KG1 (cell line): ENCODE data around the gene HTRA3.

ENCODE experiments used
- DNase-seq: peaks from one replicate; lab custom pipeline; 2025; lab: John Stamatoyannopoulos, UW

Gene HTRA3

DNA sequence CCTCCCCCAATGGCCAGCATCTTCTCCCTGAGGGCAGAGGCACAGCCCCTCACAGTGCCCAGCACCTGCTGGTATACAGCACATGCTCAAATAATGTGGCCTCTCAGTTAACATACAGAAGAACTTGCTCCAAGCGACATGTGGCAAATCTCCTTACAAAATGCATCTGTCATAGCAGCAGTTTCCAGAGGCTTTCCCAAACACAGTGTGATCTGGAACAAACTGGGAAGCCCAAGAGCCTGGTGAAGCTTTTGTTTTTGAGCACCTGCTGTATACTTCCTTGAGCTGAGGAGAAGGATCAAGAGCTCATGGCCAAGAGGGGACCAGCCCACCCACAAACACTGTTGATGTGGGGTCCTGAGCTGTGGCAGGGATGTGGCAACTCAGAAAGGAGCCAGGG lies 34.8 kb upstream of the HTRA3 start:
- DNase-seq, result no peak

- DNase-seq, result no peak
Measured at GRCh38 chr4:8235224-8235623, 34.3 kb upstream of the HTRA3 start.

DNA sequence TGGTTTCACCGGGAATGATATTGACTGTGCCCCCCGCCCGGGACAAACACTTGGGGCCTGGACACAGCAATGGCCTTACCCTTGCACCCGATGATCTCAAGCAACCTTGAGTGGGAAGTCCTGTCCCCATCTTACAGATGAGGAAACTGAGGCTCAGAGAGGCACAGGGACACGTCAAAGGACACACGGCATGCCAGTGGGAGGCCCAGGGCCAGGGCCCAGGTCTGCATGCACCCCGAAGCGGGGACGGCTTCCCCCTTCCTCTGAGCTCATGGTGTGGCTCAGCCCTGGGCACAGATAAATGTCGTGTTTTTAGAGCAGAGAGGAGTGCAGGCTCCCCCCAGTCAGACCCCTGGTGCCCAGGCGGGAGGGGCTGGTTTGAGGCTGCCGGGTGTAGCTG lies 33.9 kb upstream of the HTRA3 start:
- DNase-seq, result no peak

GRCh38 chr4:8236106-8236919 lies 33.2 kb upstream of the HTRA3 start:
- no peak for DNase-seq

DNA sequence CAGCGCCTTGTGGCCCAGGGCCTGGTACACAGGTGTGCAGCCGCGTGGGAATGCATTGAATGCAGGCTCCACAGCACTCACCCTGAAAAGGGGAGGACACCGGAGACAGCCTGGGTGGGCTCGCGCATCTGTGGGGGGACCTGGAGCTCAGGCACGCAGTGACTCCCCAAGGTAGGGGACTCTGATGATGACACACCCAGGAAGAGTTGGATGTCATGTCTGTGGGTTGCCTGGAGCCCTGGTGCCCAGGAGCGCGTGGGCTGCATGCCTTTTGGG lies 32.7 kb upstream of the HTRA3 start:
- no peak for DNase-seq

- DNase-seq, result no peak
Measured at GRCh38 chr4:8237256-8237989, 32.1 kb upstream of the HTRA3 start.

- DNase-seq, result no peak
Measured at GRCh38 chr4:8238036-8238511, 31.5 kb upstream of the HTRA3 start.

DNA sequence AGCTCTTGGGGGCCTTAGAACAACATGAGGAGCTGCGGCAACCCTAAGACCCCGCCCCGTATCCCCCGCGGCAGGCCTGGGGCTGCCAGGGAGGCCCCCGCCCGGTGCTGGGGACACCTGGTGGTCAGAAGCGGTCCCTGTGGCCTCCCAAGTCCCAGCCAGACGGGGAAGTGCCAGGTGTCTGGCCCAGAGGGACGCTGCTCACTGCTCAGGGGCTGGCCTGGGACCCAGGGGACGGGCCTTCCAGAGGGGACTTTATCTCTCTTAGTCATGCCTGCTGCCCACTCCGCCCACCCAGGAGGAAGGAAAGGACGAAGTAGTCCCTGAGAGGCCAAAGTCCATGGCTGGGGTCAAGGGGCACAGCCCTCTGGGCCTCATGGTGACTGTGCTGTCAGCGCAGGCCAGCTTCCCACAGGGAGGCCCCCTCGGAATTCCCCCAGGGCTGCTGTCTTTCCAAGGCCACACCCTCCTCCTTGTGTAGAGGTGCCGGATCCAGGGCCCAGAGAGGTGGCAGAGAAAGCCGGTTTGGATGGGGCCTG lies 31.0 kb upstream of the HTRA3 start:
- no peak for DNase-seq

- DNase-seq, result no peak
Measured at GRCh38 chr4:8239226-8239625, 30.3 kb upstream of the HTRA3 start.

DNA sequence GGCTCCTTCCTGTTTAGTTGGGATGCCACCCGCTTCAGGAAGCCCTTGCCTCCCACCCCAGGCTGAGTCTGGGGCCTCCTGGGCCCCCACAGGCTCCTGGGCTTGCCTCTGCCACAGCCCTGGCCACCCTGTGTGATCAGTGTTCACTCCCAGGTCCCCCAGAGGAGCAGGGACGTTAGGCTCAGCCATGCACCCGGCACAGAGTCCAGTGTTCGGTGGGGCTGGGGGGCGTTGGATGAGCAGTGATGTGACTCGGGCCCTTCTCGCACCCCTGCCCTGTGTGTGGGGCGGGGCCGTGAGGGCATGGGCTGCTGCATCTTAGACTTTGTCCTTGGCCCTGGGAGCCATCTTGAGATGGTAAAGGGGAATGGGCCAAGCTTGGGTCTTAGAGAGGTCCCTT lies 29.9 kb upstream of the HTRA3 start:
- DNase-seq, result no peak

DNA sequence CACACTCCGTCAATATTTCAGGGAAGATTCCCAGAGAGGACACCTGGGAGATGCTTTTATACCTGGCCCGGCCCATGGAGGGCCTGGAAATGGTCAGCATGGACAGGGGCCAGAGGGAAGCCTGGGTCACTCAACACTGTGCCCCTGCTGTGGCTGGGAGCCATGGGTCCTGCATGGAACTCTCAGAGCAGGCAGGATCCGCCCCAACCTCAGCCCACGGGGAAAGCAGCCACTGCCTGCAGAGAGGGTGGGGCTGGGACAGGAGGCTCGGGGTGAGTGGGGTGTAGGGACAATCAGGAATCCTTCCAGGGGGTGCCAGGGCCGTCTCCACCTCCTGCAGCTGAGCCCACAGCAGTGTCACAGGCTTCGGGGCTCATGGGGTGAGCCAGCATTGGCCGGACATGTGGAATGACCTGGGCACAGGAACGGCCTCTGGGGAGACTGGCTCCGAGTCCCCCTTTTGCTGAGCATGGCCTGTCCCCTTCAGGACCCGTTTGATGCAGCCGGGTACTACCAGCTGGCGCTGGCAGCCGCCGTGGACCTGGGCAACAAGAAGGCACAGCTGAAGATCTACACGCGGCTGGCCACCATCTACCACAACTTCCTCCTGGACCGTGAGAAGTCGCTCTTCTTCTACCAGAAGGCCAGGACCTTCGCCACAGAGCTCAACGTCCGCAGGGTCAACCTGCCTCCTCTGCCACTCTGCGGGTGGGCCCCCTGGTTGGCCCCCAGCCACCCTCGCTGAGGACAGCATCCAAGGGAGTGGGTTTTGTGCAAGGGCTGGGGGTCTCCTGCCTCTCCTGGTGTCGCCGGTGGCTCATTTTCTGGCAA lies 29.1 kb upstream of the HTRA3 start:
- no peak for DNase-seq

DNA sequence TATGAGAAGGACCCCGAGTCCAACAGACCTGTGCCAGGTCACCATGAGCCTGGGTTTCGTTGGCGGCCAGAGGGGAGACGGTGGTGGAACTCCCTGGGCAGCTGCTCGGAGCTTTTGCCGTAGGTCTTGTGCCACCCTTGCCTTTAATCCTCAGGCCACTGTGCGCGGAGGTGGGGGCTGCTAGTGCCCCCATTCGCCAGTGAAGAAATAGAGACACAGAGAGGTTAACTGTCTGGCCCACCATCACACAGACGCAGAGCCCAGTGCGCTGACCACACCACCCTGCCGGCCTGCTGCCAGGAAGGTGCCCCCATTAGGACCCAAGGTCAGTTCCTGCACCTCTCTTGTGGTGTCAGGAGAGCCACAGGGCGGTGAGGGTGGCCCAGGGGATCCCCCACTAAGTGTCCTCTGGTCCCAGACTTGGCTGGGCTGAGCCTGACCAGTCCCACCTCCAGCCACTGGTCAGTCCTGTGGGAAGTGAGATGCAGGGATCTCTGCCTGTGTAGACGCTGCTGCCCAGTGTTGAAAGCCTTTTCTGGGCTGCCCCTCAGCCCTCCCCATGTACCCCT lies 28.3 kb upstream of the HTRA3 start:
- DNase-seq, result no peak

DNA sequence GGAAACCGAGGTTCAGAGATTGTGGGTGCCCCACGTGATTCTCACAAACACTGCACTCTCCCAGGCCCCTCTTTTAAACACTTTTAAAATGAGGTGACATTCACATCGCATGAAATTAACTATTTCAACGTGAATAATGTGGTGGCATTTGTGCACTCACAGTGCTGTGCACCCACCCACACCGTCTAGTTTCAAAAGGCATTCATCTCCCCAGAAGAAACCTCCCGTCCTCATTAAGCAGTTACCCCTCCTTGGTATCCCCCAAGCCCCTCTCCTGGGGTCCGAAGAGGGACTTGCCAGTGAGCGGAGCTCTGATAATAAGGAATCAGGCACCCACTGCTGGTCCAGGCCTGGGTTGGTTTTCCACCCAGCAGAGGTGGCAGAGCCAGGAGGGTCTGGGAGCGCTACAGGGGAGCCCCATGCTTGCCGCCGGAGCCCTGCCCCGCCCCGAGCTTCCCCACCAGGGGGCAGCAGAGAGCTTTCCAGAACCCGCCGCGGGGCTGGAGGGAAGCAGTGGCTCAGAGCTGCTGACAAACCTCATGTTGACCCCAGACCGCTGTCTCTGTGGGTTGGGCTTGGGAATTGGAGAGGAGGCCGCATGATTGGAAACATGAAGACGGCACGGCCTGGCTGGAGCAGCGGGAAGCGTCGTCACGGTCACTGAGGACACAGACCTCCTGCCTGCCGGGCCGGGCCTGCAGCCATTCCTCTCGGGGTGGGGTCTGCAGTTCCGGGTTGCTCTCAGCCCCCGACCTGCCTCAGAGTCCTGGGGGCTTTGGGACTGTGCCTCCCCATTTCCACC lies 27.5 kb upstream of the HTRA3 start:
- peak; percentile 43 for DNase-seq

DNA sequence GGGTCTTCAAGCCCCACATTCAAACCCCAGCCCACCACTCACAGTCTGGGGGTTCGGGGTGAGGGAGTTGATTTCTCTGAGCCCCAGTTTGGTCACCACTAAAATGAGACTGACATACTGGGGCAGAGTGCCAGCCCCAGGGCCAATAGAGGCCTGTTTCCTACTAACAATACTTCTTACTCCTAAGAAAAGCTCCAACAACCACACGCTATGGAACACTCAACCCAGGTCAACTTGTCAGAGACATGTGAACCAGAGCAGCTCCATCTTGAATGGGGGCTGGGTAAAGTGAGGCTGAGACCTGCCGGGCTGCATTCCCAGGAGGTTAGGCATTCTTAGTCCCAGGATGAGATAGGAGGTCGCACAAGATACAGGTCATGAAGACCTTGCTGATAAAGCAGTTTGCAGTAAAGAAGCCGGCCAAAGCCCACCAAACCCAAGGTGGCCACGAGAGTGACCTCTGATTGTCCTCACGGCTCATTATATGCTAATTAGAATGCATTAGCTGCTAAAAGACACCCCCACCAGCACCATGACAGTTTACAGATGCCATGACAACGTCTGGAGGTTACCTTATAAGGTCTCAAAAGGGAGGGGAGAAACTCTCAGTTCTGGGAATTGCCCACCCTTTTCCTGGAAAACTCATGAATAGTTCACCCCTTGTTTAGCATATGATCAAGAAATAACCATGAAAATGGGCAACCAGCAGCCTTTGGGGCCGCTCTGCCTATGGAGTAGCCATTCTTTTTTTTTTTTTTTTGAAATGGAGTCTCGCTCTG lies 26.6 kb upstream of the HTRA3 start:
- no peak for DNase-seq

DNA sequence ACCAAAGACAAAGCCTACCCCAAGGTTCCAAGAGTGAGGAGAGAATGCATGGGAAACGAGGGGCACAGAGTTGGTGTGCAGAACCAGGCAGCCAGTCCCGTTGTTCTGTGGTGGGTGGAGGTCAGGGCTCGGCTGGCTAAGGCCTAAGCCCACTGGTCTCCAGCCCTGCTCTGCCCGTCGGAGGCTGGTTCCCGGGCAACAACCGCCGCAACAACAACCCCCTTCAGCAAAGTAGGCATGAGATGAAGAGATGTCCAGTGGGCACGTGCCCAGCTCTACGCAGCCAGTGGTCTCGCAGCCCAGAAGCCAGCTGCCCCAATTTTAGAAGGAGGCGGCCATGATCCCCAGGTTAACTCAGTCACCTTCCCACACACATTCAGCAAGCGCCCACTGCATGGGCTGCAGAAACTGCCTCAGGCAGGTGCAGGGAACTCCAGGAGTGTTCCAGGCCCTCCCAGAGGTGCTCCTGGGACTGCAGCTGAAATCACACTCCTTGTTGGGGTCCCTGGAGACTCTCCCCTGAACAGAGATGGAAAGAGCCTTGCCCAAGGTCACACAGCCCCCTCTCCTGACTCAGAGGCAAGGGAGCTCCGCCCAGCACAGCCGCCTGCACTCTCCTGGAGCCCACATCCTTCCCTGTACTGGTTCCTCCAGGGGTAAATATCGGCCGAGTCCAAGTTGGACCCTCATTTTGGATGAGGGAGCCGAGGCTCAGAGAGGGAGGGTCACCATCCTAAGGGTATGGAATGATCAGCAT lies 25.4 kb upstream of the HTRA3 start:
- DNase-seq, result no peak

DNA sequence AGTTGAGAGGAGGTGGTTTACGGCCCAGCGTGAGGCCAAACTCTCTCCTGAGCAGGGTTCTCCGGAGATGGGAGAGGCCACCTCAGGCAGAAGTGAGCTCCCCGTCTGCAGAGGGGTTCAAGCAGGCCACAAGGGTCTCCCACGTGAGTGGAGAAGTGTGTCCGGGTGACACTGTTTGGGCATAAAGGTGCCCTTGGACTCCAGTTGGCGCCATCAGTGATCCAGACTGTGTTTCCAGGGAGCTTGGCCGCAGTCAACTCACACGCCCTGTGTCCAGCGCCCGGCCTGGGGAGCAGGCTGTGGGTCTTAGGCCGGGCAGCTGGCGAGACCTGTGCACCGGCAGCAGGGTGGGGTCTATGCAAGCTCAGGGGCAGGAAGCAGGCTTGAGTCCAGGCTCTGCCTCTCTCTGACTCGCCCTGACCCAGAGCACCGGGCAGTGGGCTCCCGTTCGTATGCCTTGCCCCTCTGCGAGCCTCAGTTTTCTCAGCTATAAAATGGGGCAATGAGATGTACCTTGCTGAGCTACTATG lies 24.6 kb upstream of the HTRA3 start:
- DNase-seq, result no peak

DNA sequence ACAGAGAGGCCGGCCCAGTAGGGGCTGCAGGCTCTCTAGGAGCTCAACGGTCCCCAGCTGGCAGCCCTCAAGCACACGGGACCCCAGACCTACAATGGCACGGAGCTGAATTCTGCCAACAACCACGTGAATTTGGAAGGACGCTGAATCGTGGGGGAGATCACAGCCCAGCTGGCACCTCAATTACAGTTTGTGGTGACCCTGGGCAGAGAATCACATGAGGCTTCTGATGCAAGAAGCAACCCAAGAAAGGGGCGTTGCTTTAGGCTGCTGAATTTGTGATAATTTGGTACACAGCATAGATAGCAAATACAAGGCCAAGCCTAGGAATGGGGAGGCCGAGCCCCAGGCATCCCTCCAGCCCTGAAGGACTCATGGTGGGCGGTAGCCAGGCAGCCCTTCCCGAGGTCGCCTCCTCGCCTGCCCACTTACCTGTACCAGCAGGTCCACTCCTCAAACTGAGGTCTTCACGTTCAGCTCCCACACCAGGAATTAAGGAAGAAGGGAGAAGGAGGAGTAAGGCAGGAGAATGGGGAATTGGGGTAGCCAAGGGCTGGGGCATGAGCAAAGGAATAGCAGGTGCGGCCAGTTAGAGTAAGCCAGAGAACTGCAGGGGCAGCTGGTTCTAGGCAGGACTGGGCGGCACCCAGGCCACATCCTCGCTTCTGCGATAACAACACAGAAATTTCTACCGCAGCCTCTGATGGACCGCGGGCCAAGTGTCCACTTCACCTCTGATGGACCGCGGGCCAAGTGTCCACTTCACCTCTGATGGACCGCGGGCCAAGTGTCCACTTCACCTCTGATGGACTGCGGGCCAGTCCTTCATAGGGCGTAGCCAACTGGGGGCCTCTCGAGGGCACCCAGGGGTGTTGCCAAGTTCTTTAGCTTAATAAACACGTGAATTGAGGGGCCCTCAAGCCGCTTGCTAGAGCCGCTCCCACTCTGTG lies 23.4 kb upstream of the HTRA3 start:
- DNase-seq, result no peak
